Right lobe of liver (tissue), 6 donors: ENCODE measurements around the gene OR6N2. TPM values are rescaled to one million over a fixed set of nuclear protein-coding genes. Genes with fewer than 3 reads are reported as not detected.

Experiments
- ATAC-seq, 4 donors: fragments of 200-7000 bp; cut with Tn5 transposase; one replicate each; pipeline ENCODE4 v1.9.1; 2020; ENCODE audit warnings: mild to moderate bottlenecking in 4 of 4, moderate library complexity in 4 of 4
- DNase-seq, 3 donors: peaks; one replicate each; pipeline ENCODE4 v3.0.0-alpha.2; 2020
- H3K27ac ChIP-seq, 3 donors: fragments of 200-600 bp; one replicate each; pipeline ENCODE4 v1.8.0; 2022
- H3K27me3 ChIP-seq, 2 donors: fragments of 200-600 bp; one replicate each; pipeline ENCODE4 v1.8.0; 2022
- H3K36me3 ChIP-seq, 4 donors: fragments of 200-600 bp; sonication (generic) in 1 of 4; one replicate each; pipeline versions ENCODE4 v1.5.1 to v1.8.0; 2017 to 2022; ENCODE audit warnings: control low read depth in 1 of 4
- H3K4me1 ChIP-seq, 4 donors: fragments of 200-600 bp; sonication (generic) in 1 of 4; one replicate each; pipeline versions ENCODE4 v1.5.1 to v1.8.0; 2017 to 2022; ENCODE audit warnings: control low read depth in 1 of 4
- H3K4me3 ChIP-seq, 3 donors: fragments of 200-600 bp; one replicate each; pipeline ENCODE4 v1.8.0; 2022
- H3K9me3 ChIP-seq, 4 donors: fragments of 200-600 bp; sonication (generic) in 1 of 4; one replicate each; pipeline versions ENCODE4 v1.5.1 to v1.8.0; 2017 to 2022; ENCODE audit warnings: control low read depth in 1 of 4
- POLR2A ChIP-seq: fragments of 450-650 bp; IDR thresholded peaks from one replicate; pipeline ENCODE4 v1.6.1; 2017; ENCODE audit warnings: antibody characterized with exemption, mild to moderate bottlenecking
- WGBS: methylation state at CpG from one replicate; pipeline ENCODE4 v1.1.6; 2018; ENCODE audit warnings: low coverage, low lambda C conversion rate; ENCODE audit not compliant: insufficient coverage; ENCODE audit errors: missing lambda C conversion rate; 5-methylcytosine and 5-hydroxymethylcytosine counted together
- intact Hi-C, 2 donors: fragments of 100-400 bp; cut with DNase I; formaldehyde crosslinking; loops; one replicate each; pipeline versions ENCODE4 v1.11.2 to v1.14.1; 2022
- total RNA-seq, 6 experiments: library from RNA; depleted of rRNA in 2 of 6; stranded (reverse); fragments of >200 nt in 2 of 6; fragmentation: NEBNext Ultra II Directional in 3 of 6; extraction: Animal tissue kit (Norgen Biotek cat#: 25700) in 3 of 6; gene quantifications; one replicate each; pipeline versions ENCODE4 v1.1.0 to v1.2.4, GENCODE V29; 2016 to 2023
- TF ChIP-seq, protein P1 (sequence below), 4 donors: fragments of 200-600 bp in 3 of 4; fragments of 450-650 bp in 1 of 4; IDR thresholded peaks; one replicate each; pipeline versions ENCODE4 v1.5.1 to v1.8.0; 2016 to 2022; ENCODE audit warnings: antibody characterized with exemption in 4 of 4, mild to moderate bottlenecking in 2 of 4
- donor health status: DM: no; HTN: yes; CAD: no.
- donor health status: DM: no; HTN: no; CAD: no.
- donor health status: DM: no; HTN: no; CAD: no.
- donor health status: DM: no; HTN: yes; CAD: no.
- donor health status: DM: no; HTN: yes; CAD: no.

Gene OR6N2
- total RNA-seq, 6 experiments from 2014 or later = not detected

DNA sequence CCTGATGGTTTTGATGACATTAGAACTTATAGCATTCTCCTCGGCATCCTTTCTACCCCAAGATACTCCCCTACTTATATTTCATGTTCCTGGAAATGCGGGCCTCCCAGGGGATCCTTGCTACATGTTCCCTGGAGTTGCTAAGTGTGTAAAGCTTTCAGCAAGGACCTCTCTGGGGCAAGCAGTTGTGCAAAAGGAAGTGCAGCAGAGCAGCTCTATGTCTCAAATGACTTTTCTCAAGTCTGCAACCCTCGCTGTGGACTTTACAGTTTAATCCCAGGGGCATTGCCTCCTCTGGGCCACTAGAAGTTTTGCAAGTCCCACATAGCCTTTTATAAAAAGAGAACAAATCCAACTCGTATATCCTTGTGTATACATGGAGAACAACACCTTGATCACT is 29.3 kb upstream of the OR6N2 start:
- 35% methylated on average over 4 of the region's 4 CpGs for WGBS
- Histone ChIP-seq H3K36me3 (no peaks in the 10 kb centered on the region), H3K4me3 (no peak overlapping the region), H3K4me1 (no peaks in the 10 kb centered on the region), H3K9me3 (no peaks in the 10 kb centered on the region), H3K27ac (no peak overlapping the region), H3K27me3 (no peaks in the 10 kb centered on the region)
- TF ChIP-seq, protein P1, sequence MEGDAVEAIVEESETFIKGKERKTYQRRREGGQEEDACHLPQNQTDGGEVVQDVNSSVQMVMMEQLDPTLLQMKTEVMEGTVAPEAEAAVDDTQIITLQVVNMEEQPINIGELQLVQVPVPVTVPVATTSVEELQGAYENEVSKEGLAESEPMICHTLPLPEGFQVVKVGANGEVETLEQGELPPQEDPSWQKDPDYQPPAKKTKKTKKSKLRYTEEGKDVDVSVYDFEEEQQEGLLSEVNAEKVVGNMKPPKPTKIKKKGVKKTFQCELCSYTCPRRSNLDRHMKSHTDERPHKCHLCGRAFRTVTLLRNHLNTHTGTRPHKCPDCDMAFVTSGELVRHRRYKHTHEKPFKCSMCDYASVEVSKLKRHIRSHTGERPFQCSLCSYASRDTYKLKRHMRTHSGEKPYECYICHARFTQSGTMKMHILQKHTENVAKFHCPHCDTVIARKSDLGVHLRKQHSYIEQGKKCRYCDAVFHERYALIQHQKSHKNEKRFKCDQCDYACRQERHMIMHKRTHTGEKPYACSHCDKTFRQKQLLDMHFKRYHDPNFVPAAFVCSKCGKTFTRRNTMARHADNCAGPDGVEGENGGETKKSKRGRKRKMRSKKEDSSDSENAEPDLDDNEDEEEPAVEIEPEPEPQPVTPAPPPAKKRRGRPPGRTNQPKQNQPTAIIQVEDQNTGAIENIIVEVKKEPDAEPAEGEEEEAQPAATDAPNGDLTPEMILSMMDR (IDR thresholded peaks at IDR 0.05) = no peak
- no peak for TF ChIP-seq POLR2A
- DNase-seq (no peak), ATAC-seq (peak in 3 of 4 donors; percentile 18 to 44 (median 40))
- intact Hi-C loops = no loop called here

- peak in 3 of 4 donors; percentile 33 to 63 (median 53) for ATAC-seq
- no peak for TF ChIP-seq POLR2A
These were observed 28.9 kb upstream of the OR6N2 start for GRCh38 chr1:158809862-158810261.

GRCh38 chr1:158809256-158809655 is 28.3 kb upstream of the OR6N2 start:
- Histone ChIP-seq H3K4me3 (no peak overlapping the region), H3K36me3 (no peaks in the 10 kb centered on the region), H3K4me1 (no peaks in the 10 kb centered on the region), H3K27ac (no peak overlapping the region), H3K9me3 (no peaks in the 10 kb centered on the region), H3K27me3 (no peaks in the 10 kb centered on the region)
- WGBS = 47% methylated on average over 3 of the region's 3 CpGs
- ATAC-seq (peak in 1 of 4 donors; percentile 38), DNase-seq (no peak)
- TF ChIP-seq, protein P1 (IDR thresholded peaks at IDR 0.05) = no peak
- TF ChIP-seq POLR2A = no peak
- intact Hi-C loops = no loop called here

More at GRCh38 chr1:158809862-158810261, 28.9 kb upstream of the OR6N2 start:
- Histone ChIP-seq H3K4me1 (no peaks in the 10 kb centered on the region), H3K36me3 (no peaks in the 10 kb centered on the region), H3K4me3 (no peak overlapping the region), H3K27ac (no peak overlapping the region), H3K9me3 (no peaks in the 10 kb centered on the region), H3K27me3 (no peaks in the 10 kb centered on the region)
- no peak for DNase-seq
- 61% methylated on average over 5 of the region's 5 CpGs for WGBS
- intact Hi-C loops = no loop called here

- Histone ChIP-seq H3K27ac (no peak overlapping the region), H3K36me3 (no peaks in the 10 kb centered on the region), H3K4me3 (no peak overlapping the region), H3K9me3 (no peaks in the 10 kb centered on the region), H3K27me3 (no peaks in the 10 kb centered on the region), H3K4me1 (no peaks in the 10 kb centered on the region)
- TF ChIP-seq, protein P1 (IDR thresholded peaks at IDR 0.05) = no peak
- TF ChIP-seq POLR2A = no peak
- WGBS = 54% methylated on average over 6 of the region's 6 CpGs
- intact Hi-C loops = no loop called here
- DNase-seq (no peak), ATAC-seq (no peak)
These were observed 26.0 kb upstream of the OR6N2 start for GRCh38 chr1:158806916-158807536.

DNA sequence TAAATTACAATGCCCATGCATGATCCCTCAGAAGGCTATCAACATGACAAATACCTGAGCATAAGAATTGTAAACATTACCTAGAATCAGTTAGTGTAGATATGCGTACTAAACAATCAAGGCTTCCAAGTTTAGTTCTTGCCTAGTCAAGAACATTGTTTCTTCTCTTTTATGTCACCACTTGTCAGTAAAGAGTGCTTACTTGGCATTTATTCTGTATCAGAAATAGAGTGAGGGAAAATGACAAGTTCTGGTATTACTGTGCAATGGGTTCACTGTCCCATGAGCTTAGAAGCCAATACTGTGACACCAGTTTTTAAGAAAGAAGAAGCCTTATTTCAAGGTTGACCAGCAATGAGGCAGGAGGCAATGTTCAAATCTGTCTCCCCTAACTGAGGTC is 22.7 kb upstream of the OR6N2 start:
- intact Hi-C loops = no loop called here
- H3K27me3 ChIP-seq = no peaks in the 10 kb centered on the region
- no peak for ATAC-seq
- H3K36me3 ChIP-seq = no peaks in the 10 kb centered on the region
- H3K4me3 ChIP-seq = no peak overlapping the region
- no peaks in the 10 kb centered on the region for H3K4me1 ChIP-seq
- 55% methylated on average over 1 of the region's 1 CpG for WGBS
- no peak for TF ChIP-seq POLR2A
- TF ChIP-seq, protein P1 (IDR thresholded peaks at IDR 0.05) = no peak
- H3K9me3 ChIP-seq = no peaks in the 10 kb centered on the region
- no peak for DNase-seq
- H3K27ac ChIP-seq = no peak overlapping the region
